K562 (cell line): ENCODE results near the gene SPTLC3.

ENCODE experiments used
- CEBPB ChIP-seq: fragments of 450-650 bp; IDR thresholded peaks from 2 replicates; pipeline ENCODE4 v1.6.1; 2016; ENCODE audit warnings: missing genetic modification characterization, missing compliant biosample characterization
- CTCF ChIP-seq, 3 experiments: IDR thresholded peaks in 2 of 3; conservative IDR thresholded peaks in 1 of 3; 2 replicates each; pipeline ENCODE4 v1.5.1; 2011 to 2012; ENCODE audit warnings: low read length in 3 of 3, mild to moderate bottlenecking in 3 of 3, control low read depth in 2 of 3, improper control_type of control experiment in 1 of 3, inconsistent platforms in 1 of 3, low read depth in 1 of 3, mixed read lengths in 1 of 3, moderate library complexity in 1 of 3; ENCODE audit not compliant: insufficient read depth in 2 of 3
- ZBED1 ChIP-seq: IDR thresholded peaks from 2 replicates; pipeline ENCODE4 v1.6.1; 2014

DNA sequence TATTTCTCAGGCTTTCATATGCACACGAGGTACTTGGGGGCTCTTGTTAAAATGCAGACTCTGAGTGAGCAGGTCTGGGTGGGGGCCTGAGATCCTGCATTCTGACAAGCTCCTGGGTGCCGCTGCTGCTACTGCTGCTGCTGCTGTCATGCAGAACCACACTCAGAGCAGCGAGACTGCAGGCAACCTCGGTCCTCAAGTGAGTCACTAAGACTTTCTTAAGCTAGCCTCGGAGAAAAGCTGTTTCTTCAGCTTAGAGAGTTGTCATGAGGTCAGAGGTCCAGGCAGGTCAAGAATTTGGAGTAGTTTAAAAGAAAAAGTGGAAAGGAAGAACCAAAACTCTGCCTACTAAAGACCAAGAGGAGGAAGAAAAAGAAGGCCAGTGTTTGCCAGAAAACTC is 92.9 kb downstream of the SPTLC3 start:
- TF ChIP-seq CEBPB (no peak), CTCF (IDR thresholded peaks at IDR 0.05 in 2 of 3, conservative IDR thresholded peaks at IDR 0.05 in 1 of 3; ENCODE audit: insufficient read depth in 2 of 3, low read depth in 1 of 3, low read length in 3 of 3) (no peak), ZBED1 (no peak)
